Loucy (cell line): Measurements from ENCODE around the gene NCAPD2.
"Not testable (repeated sequence)": the region's sequence is repeated elsewhere in the genome, so short reads cannot be mapped to it uniquely, and the experiment has no call there.

Source experiments
- H2AFZ ChIP-seq: fragments of 200-600 bp; sonication (generic); 2 replicates; pipeline ENCODE4 v1.6.0; 2016; ENCODE audit warnings: antibody characterized with exemption, mild to moderate bottlenecking, low read length, moderate library complexity
- H3F3A ChIP-seq: fragments of 200-600 bp; 2 replicates; pipeline ENCODE4 v1.6.0; 2016; ENCODE audit warnings: antibody characterized with exemption, low read depth, mild to moderate bottlenecking
- H3K27me3 ChIP-seq: fragments of 200-600 bp; sonication (generic); 2 replicates; pipeline ENCODE4 v1.6.1; 2014; ENCODE audit warnings: low read length, mild to moderate bottlenecking; ENCODE audit not compliant: insufficient read depth, poor library complexity, severe bottlenecking
- H3K36me3 ChIP-seq: fragments of 200-600 bp; sonication (generic); 2 replicates; pipeline ENCODE4 v1.6.1; 2016; ENCODE audit warnings: low read length; ENCODE audit not compliant: insufficient read depth
- H3K4me1 ChIP-seq: fragments of 200-600 bp; sonication (generic); 2 replicates; pipeline ENCODE4 v1.5.1; 2014; ENCODE audit warnings: low read length, mild to moderate bottlenecking; ENCODE audit not compliant: insufficient read depth, poor library complexity, severe bottlenecking
- H3K4me2 ChIP-seq: fragments of 200-600 bp; sonication (generic); 2 replicates; pipeline ENCODE4 v1.6.0; 2014; ENCODE audit warnings: antibody characterized with exemption, low read length, low read depth, mild to moderate bottlenecking; ENCODE audit not compliant: poor library complexity, severe bottlenecking
- H3K4me3 ChIP-seq: fragments of 200-600 bp; sonication (generic); 2 replicates; pipeline ENCODE4 v1.5.1; 2014; ENCODE audit warnings: low read length, mild to moderate bottlenecking, mixed read lengths; ENCODE audit not compliant: poor library complexity, severe bottlenecking
- H3K79me2 ChIP-seq: fragments of 200-600 bp; sonication (generic); 2 replicates; pipeline ENCODE4 v1.6.1; 2014; ENCODE audit warnings: low read length; ENCODE audit not compliant: insufficient read depth
- H3K9ac ChIP-seq: fragments of 200-600 bp; sonication (generic); 2 replicates; pipeline ENCODE4 v1.6.0; 2014; ENCODE audit warnings: mild to moderate bottlenecking, low read depth, low read length, moderate library complexity; ENCODE audit not compliant: poor library complexity, severe bottlenecking
- H3K9me2 ChIP-seq: fragments of 200-600 bp; sonication (generic); replicated peaks from 2 replicates; pipeline ENCODE4 v1.6.1; 2016; ENCODE audit warnings: low read depth, low read length, mixed read lengths
- H3K9me3 ChIP-seq: fragments of 200-600 bp; sonication (generic); 2 replicates; pipeline ENCODE4 v1.6.1; 2014; ENCODE audit warnings: mild to moderate bottlenecking, antibody characterized with exemption, low read length, low read depth; ENCODE audit not compliant: insufficient read depth
- H4K20me1 ChIP-seq: fragments of 200-600 bp; sonication (generic); 2 replicates; pipeline ENCODE4 v1.6.0; 2014; ENCODE audit warnings: antibody characterized with exemption, low read length, mild to moderate bottlenecking; ENCODE audit not compliant: insufficient read depth, poor library complexity, severe bottlenecking
- EZH2phosphoT487 ChIP-seq: fragments of 200-600 bp; IDR thresholded peaks from 2 replicates; pipeline ENCODE4 v1.6.1; 2018; ENCODE audit warnings: antibody characterized with exemption, mild to moderate bottlenecking, moderate library complexity, borderline replicate concordance
- TF ChIP-seq, protein P1 (sequence below): fragments of 200-600 bp; sonication (generic); conservative IDR thresholded peaks from 2 replicates; pipeline ENCODE4 v1.5.1; 2014; ENCODE audit warnings: mild to moderate bottlenecking, antibody characterized with exemption, low read length

Gene NCAPD2

DNA sequence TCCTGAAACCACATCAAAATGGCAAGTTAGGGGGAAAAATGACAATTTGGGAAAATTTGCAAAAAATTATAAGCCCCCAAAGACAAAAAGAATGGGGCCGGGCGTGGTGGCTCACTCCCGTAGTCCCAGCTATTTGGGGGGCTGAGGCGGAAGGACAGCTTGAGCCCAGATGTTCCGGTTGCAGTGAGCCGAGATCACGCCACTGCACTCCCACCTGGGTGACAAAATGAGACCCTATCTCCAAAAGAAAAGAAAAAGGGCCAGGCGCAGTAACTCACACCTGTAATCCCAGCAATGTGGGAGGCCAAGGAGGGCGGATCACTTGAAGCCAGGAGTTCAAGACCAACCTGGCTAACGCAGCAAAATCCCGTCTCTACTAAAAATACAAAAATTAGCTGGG lies 21.4 kb upstream of the NCAPD2 start:
- H3F3A ChIP-seq, result peaks cover 3% of the 10 kb centered on the region; the same call in 1 of the 2 replicates
- peaks cover 33% of the 10 kb centered on the region for H3K4me1 ChIP-seq
- no peak for TF ChIP-seq EZH2phosphoT487
- TF ChIP-seq, protein P1, sequence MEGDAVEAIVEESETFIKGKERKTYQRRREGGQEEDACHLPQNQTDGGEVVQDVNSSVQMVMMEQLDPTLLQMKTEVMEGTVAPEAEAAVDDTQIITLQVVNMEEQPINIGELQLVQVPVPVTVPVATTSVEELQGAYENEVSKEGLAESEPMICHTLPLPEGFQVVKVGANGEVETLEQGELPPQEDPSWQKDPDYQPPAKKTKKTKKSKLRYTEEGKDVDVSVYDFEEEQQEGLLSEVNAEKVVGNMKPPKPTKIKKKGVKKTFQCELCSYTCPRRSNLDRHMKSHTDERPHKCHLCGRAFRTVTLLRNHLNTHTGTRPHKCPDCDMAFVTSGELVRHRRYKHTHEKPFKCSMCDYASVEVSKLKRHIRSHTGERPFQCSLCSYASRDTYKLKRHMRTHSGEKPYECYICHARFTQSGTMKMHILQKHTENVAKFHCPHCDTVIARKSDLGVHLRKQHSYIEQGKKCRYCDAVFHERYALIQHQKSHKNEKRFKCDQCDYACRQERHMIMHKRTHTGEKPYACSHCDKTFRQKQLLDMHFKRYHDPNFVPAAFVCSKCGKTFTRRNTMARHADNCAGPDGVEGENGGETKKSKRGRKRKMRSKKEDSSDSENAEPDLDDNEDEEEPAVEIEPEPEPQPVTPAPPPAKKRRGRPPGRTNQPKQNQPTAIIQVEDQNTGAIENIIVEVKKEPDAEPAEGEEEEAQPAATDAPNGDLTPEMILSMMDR, result no peak
- H3K9me2 ChIP-seq, result no peaks in the 10 kb centered on the region
- peaks cover 29% of the 10 kb centered on the region for H3K79me2 ChIP-seq
- no peak overlapping the region for H3K9ac ChIP-seq
- H3K9me3 ChIP-seq, result no peaks in the 10 kb centered on the region
- H3K27me3 ChIP-seq, result no peaks in the 10 kb centered on the region
- peaks cover 14% of the 10 kb centered on the region for H4K20me1 ChIP-seq
- H3K4me2 ChIP-seq, result no peak overlapping the region
- no peak overlapping the region for H2AFZ ChIP-seq
- no peaks in the 10 kb centered on the region for H3K36me3 ChIP-seq
- no peak overlapping the region for H3K4me3 ChIP-seq

DNA sequence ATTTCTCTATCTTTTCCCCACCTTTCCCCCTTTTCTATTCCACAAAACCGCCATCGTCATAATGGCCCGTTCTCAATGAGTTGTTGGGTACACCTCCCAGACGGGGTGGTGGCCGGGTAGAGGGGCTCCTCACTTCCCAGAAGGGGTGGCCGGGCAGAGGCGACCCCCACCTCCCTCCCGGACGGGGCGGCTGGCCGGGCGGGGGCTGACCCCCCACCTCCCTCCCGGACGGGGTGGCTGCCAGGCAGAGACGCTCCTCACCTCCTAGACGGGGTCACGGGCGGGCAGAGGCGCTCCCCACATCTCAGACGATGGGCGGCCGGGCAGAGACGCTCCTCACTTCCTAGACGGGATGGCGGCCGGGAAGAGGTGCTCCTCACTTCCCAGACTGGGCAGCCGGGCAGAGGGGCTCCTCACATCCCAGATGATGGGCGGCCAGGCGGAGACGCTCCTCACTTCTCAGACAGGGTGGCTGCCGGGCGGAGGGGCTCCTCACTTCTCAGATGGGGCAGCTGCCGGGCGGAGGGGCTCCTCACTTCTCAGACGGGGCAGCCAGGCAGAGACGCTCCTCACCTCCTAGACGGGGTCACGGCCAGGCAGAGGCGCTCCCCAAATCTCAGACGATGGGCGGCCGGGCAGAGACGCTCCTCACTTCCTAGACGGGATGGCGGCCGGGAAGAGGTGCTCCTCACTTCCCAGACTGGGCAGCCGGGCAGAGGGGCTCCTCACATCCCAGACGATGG lies 18.5 kb upstream of the NCAPD2 start:
- H3F3A ChIP-seq, H3K4me2 ChIP-seq, H3K9me3 ChIP-seq, H4K20me1 ChIP-seq, H3K9ac ChIP-seq, H3K36me3 ChIP-seq, H3K79me2 ChIP-seq, H3K9me2 ChIP-seq, H2AFZ ChIP-seq, H3K27me3 ChIP-seq, H3K4me3 ChIP-seq: not testable (repeated sequence)
- peaks cover 11% of the 10 kb centered on the region for H3K4me1 ChIP-seq

GRCh38 chr12:6476489-6476888 lies 17.4 kb upstream of the NCAPD2 start:
- H2AFZ ChIP-seq, result no peak overlapping the region
- no peaks in the 10 kb centered on the region for H3K79me2 ChIP-seq
- H3K4me3 ChIP-seq, result no peak overlapping the region
- no peaks in the 10 kb centered on the region for H3K9me3 ChIP-seq
- no peaks in the 10 kb centered on the region for H3F3A ChIP-seq
- no peaks in the 10 kb centered on the region for H3K36me3 ChIP-seq
- no peaks in the 10 kb centered on the region for H3K27me3 ChIP-seq
- no peak overlapping the region for H3K9ac ChIP-seq
- H3K9me2 ChIP-seq, result no peaks in the 10 kb centered on the region
- H4K20me1 ChIP-seq, result no peaks in the 10 kb centered on the region
- H3K4me1 ChIP-seq, result peaks cover 5% of the 10 kb centered on the region
- no peak overlapping the region for H3K4me2 ChIP-seq
- TF ChIP-seq, protein P1, result no peak
- TF ChIP-seq EZH2phosphoT487, result no peak

GRCh38 chr12:6477601-6478377 lies 16.1 kb upstream of the NCAPD2 start:
- H4K20me1 ChIP-seq, H3K9me2 ChIP-seq, H3K79me2 ChIP-seq, H3K4me1 ChIP-seq, H3K27me3 ChIP-seq, H3K4me3 ChIP-seq, H2AFZ ChIP-seq, H3K4me2 ChIP-seq, H3F3A ChIP-seq, H3K9me3 ChIP-seq, H3K9ac ChIP-seq, H3K36me3 ChIP-seq: not testable (repeated sequence)
